Heart left ventricle (tissue), 16 donors: ENCODE measurements around the gene CSTF2. TPM values are rescaled to one million over a fixed set of nuclear protein-coding genes. Genes with fewer than 3 reads are reported as not detected.

Source experiments
- ATAC-seq, 4 donors: fragments of 200-7000 bp; cut with Tn5 transposase; one replicate each; pipeline ENCODE4 v1.9.1; 2020 to 2022; ENCODE audit warnings: moderate library complexity in 4 of 4, mild to moderate bottlenecking in 3 of 4, moderate number of reproducible peaks in 1 of 4
- DNase-seq, 5 donors: peaks; one replicate each; pipeline ENCODE4 v3.0.0-alpha.2; 2020
- H3K27ac ChIP-seq, 12 donors: fragments of 200-600 bp; sonication (generic) in 4 of 12; one replicate each; pipeline versions ENCODE4 v1.5.0 to v1.8.0; 2016 to 2022; ENCODE audit warnings: mild to moderate bottlenecking in 2 of 12
- H3K27me3 ChIP-seq, 9 donors: fragments of 200-600 bp; sonication (generic) in 2 of 9; one replicate each; pipeline versions ENCODE4 v1.5.1 to v1.8.0; 2016 to 2022; ENCODE audit warnings: mild to moderate bottlenecking in 3 of 9
- H3K36me3 ChIP-seq, 9 donors: fragments of 200-600 bp; sonication (generic) in 2 of 9; one replicate each; pipeline versions ENCODE4 v1.5.0 to v1.8.0; 2018 to 2022; ENCODE audit warnings: mild to moderate bottlenecking in 2 of 9
- H3K4me1 ChIP-seq, 12 donors: fragments of 200-600 bp; sonication (generic) in 4 of 12; one replicate each; pipeline versions ENCODE4 v1.5.0 to v1.8.0; 2016 to 2022; ENCODE audit warnings: mild to moderate bottlenecking in 3 of 12
- H3K4me3 ChIP-seq, 12 donors: fragments of 200-600 bp; sonication (generic) in 4 of 12; one replicate each; pipeline versions ENCODE4 v1.5.0 to v1.8.0; 2017 to 2022; ENCODE audit warnings: mild to moderate bottlenecking in 9 of 12, moderate library complexity in 4 of 12
- H3K9me3 ChIP-seq, 12 donors: fragments of 200-600 bp; sonication (generic) in 4 of 12; one replicate each; pipeline versions ENCODE4 v1.5.0 to v1.8.0; 2016 to 2022; ENCODE audit warnings: mild to moderate bottlenecking in 1 of 12
- CTCF ChIP-seq, 12 donors: fragments of 200-600 bp; sonication (generic) in 4 of 12; IDR thresholded peaks; one replicate each; pipeline versions ENCODE4 v1.5.0 to v1.8.0; 2018 to 2022; ENCODE audit warnings: antibody characterized with exemption in 12 of 12, mild to moderate bottlenecking in 5 of 12
- POLR2A ChIP-seq, 2 donors: fragments of 450-650 bp; IDR thresholded peaks; one replicate each; pipeline ENCODE4 v1.6.1; 2017; ENCODE audit warnings: antibody characterized with exemption in 2 of 2, mild to moderate bottlenecking in 2 of 2, moderate library complexity in 2 of 2
- WGBS, 4 donors: extraction: QIAGEN DNeasy Blood & Tissue Kit in 2 of 4; methylation state at CpG; one replicate each; pipeline versions ENCODE4 v1.1.5 to v1.1.7; 2013 to 2018; 5-methylcytosine and 5-hydroxymethylcytosine counted together
- intact Hi-C, 10 donors: fragments of 100-400 bp; cut with DNase I; formaldehyde crosslinking; loops; one replicate each; pipeline versions ENCODE4 v1.11.1 to v1.14.2; 2022
- polyA plus RNA-seq, 2 donors: library from polyadenylated mRNA; stranded (reverse); fragments of 200-250 nt; gene quantifications; one replicate each; pipeline ENCODE4 v1.2.3, GENCODE V29; 2013
- total RNA-seq, 9 donors: library from RNA; depleted of rRNA in 2 of 9; stranded (reverse); fragments of >200 nt in 2 of 9; fragmentation: NEBNext Ultra II Directional in 3 of 9; extraction: Animal tissue kit (Norgen Biotek cat#: 25700) in 3 of 9; gene quantifications; one replicate each; pipeline versions ENCODE4 v1.1.0 to v1.2.4, GENCODE V29; 2016 to 2023
- donor health status: ischemic (EF 13 %, LVEDD 7.1; RV severe dilation, severe dysfunction).
- donor health status: healthy with polysubstance abuse.
- donor health status: DM: no; HTN: yes; CAD: no.
- donor health status: DM: no; HTN: no; CAD: no.
- donor health status: ischemic (EF 25% LVEDD 6.9; RV normal size, moderate dysfunction).
- donor health status: ischemic (EF 25% LVEDD 5.7; RV mildly dilated, moderate dysfunction).
- donor health status: healthy.
- donor health status: DM: yes; HTN: yes; CAD: no.
- donor health status: ischemic (EF 35%, LVEDD 5.7; RV mildly dilated, moderate dysfunction).
- donor health status: nonischemic (EF 11% LVEDD 7.7; RV severe dilation, severe dysfunction).
- donor health status: DM: yes; HTN: yes; CAD: no.
- donor health status: PGD.
- donor health status: ischemic (EF 29% LVEDD 5.4; RV normal size, mild dysfunction).
- donor health status: nonischemic (EF 23%, LVEDD 6.1; RV moderate dilation, normal function).

The CSTF2 gene
- total and polyA plus RNA-seq, 11 donors: 2.6 to 13.1 (median 8.6) TPM

DNA sequence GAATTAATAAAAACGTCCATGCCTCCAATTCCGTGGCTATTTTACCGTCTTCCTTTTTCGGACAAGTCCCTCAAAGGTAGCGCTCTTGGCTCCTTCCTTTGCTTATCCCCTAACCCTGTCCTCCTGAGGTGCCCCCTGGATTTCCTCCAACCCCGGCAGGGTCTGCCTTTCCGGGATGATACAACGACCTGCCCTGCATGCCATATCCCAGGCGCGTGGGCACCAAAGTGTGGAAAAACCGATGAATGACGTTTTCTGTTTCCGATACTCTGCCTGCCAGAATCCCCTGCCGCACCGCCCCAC, 706 bp upstream of the CSTF2 start:
- H3K4me3 ChIP-seq: peak overlapping the region; percentile 19 to 92 (median 69)
- ATAC-seq: no peak
- H3K36me3 ChIP-seq: peaks cover 0 to 27% (median 18%) of the 10 kb centered on the region in 9 donors
- peak in 1 of 5 donors; percentile 4 for DNase-seq
- WGBS, 4 donors: 8 to 58% (median 33%) methylated on average over 15 of the region's 15 CpGs
- H3K27ac ChIP-seq: peak overlapping the region in 5 of 12 donors; percentile 30 to 67 (median 61)
- no peak for TF ChIP-seq CTCF (IDR thresholded peaks at IDR 0.05)
- no peak for TF ChIP-seq POLR2A (IDR thresholded peaks at IDR 0.05)
- H3K27me3 ChIP-seq: peaks cover 0 to 25% (median 0%) of the 10 kb centered on the region in 9 donors
- intact Hi-C loops: no loop called here
- H3K4me1 ChIP-seq: peaks cover 0 to 7% (median 0%) of the 10 kb centered on the region in 12 donors
- H3K9me3 ChIP-seq: peaks cover 0 to 8% (median 0%) of the 10 kb centered on the region in 12 donors

GRCh38 chrX:100829730-100830129, 9.5 kb downstream of the CSTF2 start:
- Histone ChIP-seq H3K9me3 (no peaks in the 10 kb centered on the region), H3K4me1 (no peaks in the 10 kb centered on the region), H3K27ac (no peak overlapping the region), H3K27me3 (no peaks in the 10 kb centered on the region), H3K36me3 (peaks cover 0 to 93% (median 56%) of the 10 kb centered on the region in 9 donors), H3K4me3 (no peak overlapping the region)
- 46 to 69% (median 59%) methylated on average over 2 of the region's 2 CpGs for WGBS, 4 donors
- ATAC-seq (no peak), DNase-seq (no peak)
- TF ChIP-seq POLR2A (IDR thresholded peaks at IDR 0.05): no peak
- no peak for TF ChIP-seq CTCF (IDR thresholded peaks at IDR 0.05)
- intact Hi-C loops: no loop called here

DNA sequence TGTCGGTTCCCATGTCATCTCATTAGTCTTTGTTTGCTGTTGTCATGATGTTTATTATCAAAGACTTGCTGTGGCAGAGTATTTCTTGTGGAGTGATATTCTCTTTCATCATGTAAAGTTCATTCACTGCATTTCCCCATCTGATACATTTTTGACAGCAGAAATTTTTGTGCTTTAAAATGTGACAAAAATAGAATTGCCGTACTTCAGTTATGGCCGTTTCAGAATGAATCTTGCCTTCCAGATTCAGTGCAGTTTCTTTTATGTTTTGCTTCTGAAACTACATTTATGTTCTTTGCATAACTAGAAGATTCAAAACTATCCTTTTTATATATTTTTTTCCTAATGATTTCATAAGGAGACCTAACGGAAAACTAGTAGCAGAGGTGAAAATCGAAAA, 10.0 kb downstream of the CSTF2 start:
- no peaks in the 10 kb centered on the region for H3K4me1 ChIP-seq
- H3K27ac ChIP-seq: no peak overlapping the region
- H3K27me3 ChIP-seq: no peaks in the 10 kb centered on the region
- intact Hi-C loops: no loop called here
- no peak overlapping the region for H3K4me3 ChIP-seq
- no peak for TF ChIP-seq POLR2A (IDR thresholded peaks at IDR 0.05)
- TF ChIP-seq CTCF (IDR thresholded peaks at IDR 0.05): no peak
- WGBS, 4 donors: 86 to 95% (median 90%) methylated on average over 5 of the region's 5 CpGs
- DNase-seq: no peak
- H3K36me3 ChIP-seq: peaks cover 0 to 92% (median 53%) of the 10 kb centered on the region in 9 donors
- H3K9me3 ChIP-seq: no peaks in the 10 kb centered on the region
- ATAC-seq: no peak

DNA sequence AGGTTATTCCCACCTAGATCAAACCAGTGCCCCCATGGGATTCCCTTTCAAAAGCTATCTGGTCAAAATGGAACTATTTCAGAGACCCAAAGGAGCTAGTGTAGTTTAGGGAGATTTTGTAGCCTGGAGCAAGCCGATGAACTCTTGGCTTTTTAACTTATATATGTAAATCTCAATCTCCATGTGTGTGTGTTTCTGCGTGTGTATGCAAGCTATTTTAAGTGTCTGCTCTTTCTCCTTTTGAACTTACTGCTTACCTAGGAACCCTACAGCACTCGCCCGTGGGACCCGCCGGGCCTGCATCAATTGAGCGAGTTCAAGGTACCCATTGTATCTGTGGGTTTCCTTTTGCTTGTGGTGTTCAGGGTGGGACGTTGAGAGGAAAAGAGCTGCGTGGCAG, 10.4 kb downstream of the CSTF2 start:
- H3K27me3 ChIP-seq: no peaks in the 10 kb centered on the region
- peaks cover 0 to 89% (median 53%) of the 10 kb centered on the region in 9 donors for H3K36me3 ChIP-seq
- H3K4me1 ChIP-seq: no peaks in the 10 kb centered on the region
- H3K27ac ChIP-seq: no peak overlapping the region
- DNase-seq (no peak), ATAC-seq (no peak)
- no peak overlapping the region for H3K4me3 ChIP-seq
- intact Hi-C loops: no loop called here
- no peaks in the 10 kb centered on the region for H3K9me3 ChIP-seq
- 90 to 97% (median 95%) methylated on average over 9 of the region's 9 CpGs for WGBS, 4 donors
- TF ChIP-seq POLR2A (IDR thresholded peaks at IDR 0.05) (no peak), CTCF (IDR thresholded peaks at IDR 0.05) (no peak)
